Measurements from ENCODE around the gene VEPH1. TPM values are rescaled to one million over a fixed set of nuclear protein-coding genes. Genes with fewer than 3 reads are reported as not detected.

VEPH1 gene
- polyA plus RNA-seq, 2 of the 4 experiments (the other 2 are of a cell fraction): 0.04 to 0.16 TPM

GRCh38 chr3:157512534-157512933 lies 9.3 kb upstream of the VEPH1 start:
- CTCF ChIA-PET: interaction anchor here (1.0 kb wide), 1 partner anchor 19 kb away, joined by 3 read pairs; no protein-coding TSS in a partner anchor
- 45% methylated on average over 5 of the region's 5 CpGs for WGBS (ENCODE audit: missing lambda C conversion rate)
- Histone ChIP-seq H3K27ac (no peak overlapping the region), H3K9me3 (no peaks in the 10 kb centered on the region), H3K4me3 (no peak overlapping the region), H3K4me2 (no peak overlapping the region), H3K4me1 (no peaks in the 10 kb centered on the region)
- FAIRE-seq (no peak), ATAC-seq (no peak), DNase-seq (ENCODE audit: low read depth in 1 of 2, low spot score in 1 of 2) (no peak)
- TF ChIP-seq CHD2 (IDR thresholded peaks at IDR 0.05; ENCODE audit: low read length, partially characterized antibody) (no peak), SREBF2 (IDR thresholded peaks at IDR 0.05) (no peak), NPAS2 (CRISPR knock-in tag; IDR thresholded peaks at IDR 0.05; ENCODE audit: borderline replicate concordance) (no peak), RFX5 (IDR thresholded peaks at IDR 0.05) (no peak), ZSCAN20 (CRISPR knock-in tag; IDR thresholded peaks at IDR 0.05) (no peak), BHLHE40 (IDR thresholded peaks at IDR 0.05; ENCODE audit: low read depth, low read length) (no peak)
- POLR2A ChIA-PET: no interaction called here

GRCh38 chr3:157508461-157508860 lies 5.2 kb upstream of the VEPH1 start:
- no peak for FAIRE-seq
- Histone ChIP-seq H3K27ac (no peak overlapping the region), H3K4me3 (no peak overlapping the region), H3K4me1 (no peaks in the 10 kb centered on the region), H3K4me2 (no peak overlapping the region), H3K9me3 (no peaks in the 10 kb centered on the region)
- DNase-seq (ENCODE audit: low read depth in 1 of 2, low spot score in 1 of 2): no peak
- no peak for ATAC-seq
- TF ChIP-seq MAX (IDR thresholded peaks at IDR 0.05) (no peak), FOXS1 (CRISPR knock-in tag; IDR thresholded peaks at IDR 0.05) (no peak), HMGXB4 (CRISPR knock-in tag; IDR thresholded peaks at IDR 0.05; ENCODE audit: borderline replicate concordance) (no peak), RFX5 (IDR thresholded peaks at IDR 0.05) (no peak), CEBPB (IDR thresholded peaks at IDR 0.05) (no peak), PBX3 (IDR thresholded peaks at IDR 0.05) (no peak), RNF2 (IDR thresholded peaks at IDR 0.05; ENCODE audit: borderline replicate concordance, low read depth) (no peak), HES2 (IDR thresholded peaks at IDR 0.05) (no peak), FOSB (CRISPR knock-in tag; IDR thresholded peaks at IDR 0.05) (no peak), ZSCAN20 (CRISPR knock-in tag; IDR thresholded peaks at IDR 0.05) (no peak), NR3C1 (IDR thresholded peaks at IDR 0.05) (no peak), HOXB5 (CRISPR knock-in tag; IDR thresholded peaks at IDR 0.05) (no peak), CTCF (IDR thresholded peaks at IDR 0.05) (no peak), RCOR1 (IDR thresholded peaks at IDR 0.05; ENCODE audit: low read depth, low read length) (no peak)
- POLR2A ChIA-PET: no interaction called here
- CTCF ChIA-PET: interaction anchor here (1.1 kb wide), 1 partner anchor 14 kb away, joined by 3 read pairs; no protein-coding TSS in a partner anchor
- WGBS (ENCODE audit: missing lambda C conversion rate): 65% methylated on average over 1 of the region's 1 CpG

- H3K27ac ChIP-seq: no peak overlapping the region
- ATAC-seq: no peak
- CTCF ChIA-PET: no interaction called here
- H3K4me1 ChIP-seq: 0 out of 3 replicates have a peak, but pooled peaks cover 6% of the 10 kb centered on the region
- POLR2A ChIA-PET: no interaction called here
- H3K9me3 ChIP-seq: no peaks in the 10 kb centered on the region
- DNase-seq (ENCODE audit: low read depth in 1 of 2, low spot score in 1 of 2): no peak
- no peak overlapping the region for H3K4me3 ChIP-seq
- 89% methylated on average over 4 of the region's 4 CpGs for WGBS (ENCODE audit: missing lambda C conversion rate)
- no peak overlapping the region for H3K4me2 ChIP-seq
- no peak for TF ChIP-seq HDAC2 (IDR thresholded peaks at IDR 0.05)
- TF ChIP-seq POLR2A (IDR thresholded peaks at IDR 0.05; ENCODE audit: low read length): no peak
- TF ChIP-seq USF2 (IDR thresholded peaks at IDR 0.05): no peak
- TF ChIP-seq ZNF302 (CRISPR knock-in tag; IDR thresholded peaks at IDR 0.05): no peak
- no peak for TF ChIP-seq GATA3 (IDR thresholded peaks at IDR 0.05; ENCODE audit: borderline replicate concordance)
- no peak for TF ChIP-seq NFE2L2 (conservative IDR thresholded peaks at IDR 0.05; ENCODE audit: low read length)
- no peak for TF ChIP-seq ATOH8 (CRISPR knock-in tag; IDR thresholded peaks at IDR 0.05; ENCODE audit: low read depth)
- no peak for TF ChIP-seq E2F6 (IDR thresholded peaks at IDR 0.05; ENCODE audit: borderline replicate concordance, low read depth)
- no peak for FAIRE-seq
Measured at GRCh38 chr3:157501863-157502262, 1.4 kb downstream of the VEPH1 start.

Data from A549 (cell line).